NCI-H1092 (cell line): ENCODE results near the gene ZNF154.
"Not testable (repeated sequence)": the region's sequence is repeated elsewhere in the genome, so short reads cannot be mapped to it uniquely, and the experiment has no call there.

ENCODE experiments used
- DNase-seq: peaks from one replicate; lab custom pipeline; 2025; lab: John Stamatoyannopoulos, UW

ZNF154 gene

DNA sequence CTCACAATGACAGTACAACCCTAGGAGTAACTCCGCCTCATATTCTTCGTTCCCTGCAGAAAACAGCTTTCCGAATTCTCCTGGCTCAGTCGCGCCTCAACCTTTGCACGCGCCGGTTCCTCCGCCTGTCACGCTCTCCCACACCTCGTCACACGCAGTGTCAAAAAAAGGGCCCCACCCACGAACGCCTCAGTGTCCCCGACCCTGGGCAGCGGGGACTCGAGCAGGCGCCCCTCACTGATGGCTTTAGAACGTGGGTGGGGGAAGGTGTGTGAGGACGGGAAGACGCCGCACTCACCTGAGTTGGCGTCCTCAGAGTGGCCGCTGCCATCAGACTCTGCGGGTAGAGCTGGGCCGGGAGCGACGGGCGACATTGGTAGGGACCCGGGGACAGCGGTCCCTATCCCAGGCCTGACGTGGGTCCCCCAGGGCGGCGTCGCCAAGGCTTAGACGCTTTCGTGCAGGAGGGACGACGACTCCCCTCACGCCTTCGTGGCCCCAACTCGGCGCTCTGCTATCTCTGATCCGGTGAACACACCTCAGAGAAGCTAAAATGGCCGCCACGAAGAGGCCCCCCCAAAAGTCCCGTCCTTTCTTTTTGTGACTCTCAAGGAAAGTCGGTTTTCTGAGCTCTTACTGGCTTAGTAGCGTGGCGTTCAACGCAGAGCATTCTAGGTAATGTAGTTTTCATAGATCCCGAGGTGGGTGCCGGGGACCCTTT, at the start of gene ZNF154:
ZNF154 (minus strand) TSS at position 564 of the 721 bp plus-strand sequence; CDS start at position 331, 233 bp downstream.
- no peak for DNase-seq

DNA sequence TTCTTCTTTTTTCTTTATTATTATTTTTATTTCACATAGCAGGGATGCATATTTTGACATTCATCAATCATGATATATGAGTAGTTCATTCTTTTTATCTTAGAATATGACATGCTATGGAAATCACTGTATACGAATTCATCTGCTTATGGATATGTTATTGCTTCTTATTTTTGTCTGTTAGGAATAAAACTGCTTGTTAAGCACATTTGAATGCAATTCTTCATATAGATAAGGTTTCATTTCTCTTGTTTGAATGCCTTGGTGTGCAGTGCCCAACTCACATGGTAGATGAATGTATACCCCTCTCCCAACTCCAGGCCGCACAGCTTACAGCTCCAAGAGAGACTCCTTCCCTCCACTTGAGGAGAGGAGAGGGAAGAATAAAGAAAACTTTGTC, 48.9 kb upstream of the ZNF154 start:
- no peak for DNase-seq

DNA sequence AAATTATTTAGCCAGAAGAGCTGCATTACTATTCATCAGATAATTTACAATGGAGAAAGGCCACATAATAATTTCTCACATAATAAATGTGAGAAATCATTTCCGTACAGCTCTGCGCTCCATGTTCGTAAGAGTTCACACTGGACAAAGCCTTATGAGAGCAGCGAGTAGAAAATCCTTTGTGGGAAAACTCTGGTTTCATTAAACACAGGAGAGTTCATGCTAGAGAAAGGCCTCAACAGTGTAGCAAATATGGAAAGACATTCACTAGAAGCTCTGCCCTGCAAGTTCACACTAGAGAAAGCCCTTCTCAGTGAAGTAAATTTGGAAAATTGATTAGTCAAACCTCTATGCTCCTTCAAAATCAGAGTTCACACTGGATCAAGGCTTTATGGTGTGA, 46.0 kb upstream of the ZNF154 start:
- DNase-seq = no peak

DNA sequence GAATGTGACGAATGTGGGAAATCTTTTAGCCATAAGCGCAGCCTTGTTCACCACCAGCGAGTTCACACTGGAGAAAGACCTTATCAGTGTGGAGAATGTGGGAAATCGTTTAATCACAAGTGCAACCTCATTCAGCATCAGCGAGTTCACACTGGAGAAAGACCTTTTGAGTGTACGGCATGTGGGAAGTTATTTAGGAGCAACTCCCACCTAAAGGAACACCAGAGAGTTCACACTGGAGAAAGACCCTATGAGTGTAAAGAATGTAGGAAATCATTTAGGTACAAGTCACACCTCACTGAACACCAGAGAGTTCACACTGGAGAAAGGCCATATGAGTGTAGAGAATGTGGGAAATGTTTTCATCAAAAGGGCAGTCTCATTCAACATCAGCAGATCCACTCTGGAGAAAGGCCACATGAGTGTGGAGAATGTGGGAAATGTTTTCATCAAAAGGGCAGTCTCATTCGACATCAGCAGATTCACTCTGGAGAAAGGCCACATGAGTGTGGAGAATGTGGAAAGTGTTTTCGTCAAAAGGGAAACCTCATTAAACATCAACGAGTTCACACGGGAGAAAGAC, 45.2 kb upstream of the ZNF154 start:
- DNase-seq = no peak

DNA sequence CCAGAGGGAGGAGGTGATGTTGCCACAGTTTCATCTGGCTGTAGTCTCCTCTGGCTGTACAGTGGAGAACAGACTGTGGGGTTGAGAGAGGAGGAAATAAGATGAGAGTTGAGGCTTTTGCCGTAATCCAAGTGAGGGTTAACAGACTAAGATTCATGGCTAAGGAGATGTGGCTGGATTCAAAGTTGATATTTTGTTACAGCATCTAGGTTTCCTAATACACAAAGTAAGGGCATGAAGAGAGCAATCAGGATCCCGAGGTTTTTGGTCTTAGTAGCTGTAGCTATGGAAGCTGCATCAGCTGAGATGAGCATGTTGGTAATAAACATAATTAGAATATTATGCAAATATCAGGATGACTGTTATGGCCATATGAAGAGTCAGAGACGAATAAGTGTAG, 39.0 kb upstream of the ZNF154 start:
- no peak for DNase-seq

DNA sequence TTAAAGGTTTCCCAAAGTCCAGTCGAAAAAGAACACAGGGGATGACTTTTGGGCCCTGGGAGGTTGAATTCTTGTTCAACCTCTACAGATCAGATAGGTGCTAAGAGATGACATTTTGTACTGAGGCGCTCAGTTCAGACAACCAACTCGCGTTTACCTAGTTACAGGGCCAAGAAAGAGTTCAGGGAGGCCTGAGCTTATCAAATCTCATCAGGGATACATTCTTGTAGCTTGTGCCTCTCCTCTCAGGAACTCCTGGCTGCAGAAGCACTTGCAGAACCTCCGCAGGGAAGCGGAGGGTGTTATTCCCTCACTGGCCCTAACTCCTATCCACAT, 38.4 kb upstream of the ZNF154 start:
- DNase-seq = no peak

DNA sequence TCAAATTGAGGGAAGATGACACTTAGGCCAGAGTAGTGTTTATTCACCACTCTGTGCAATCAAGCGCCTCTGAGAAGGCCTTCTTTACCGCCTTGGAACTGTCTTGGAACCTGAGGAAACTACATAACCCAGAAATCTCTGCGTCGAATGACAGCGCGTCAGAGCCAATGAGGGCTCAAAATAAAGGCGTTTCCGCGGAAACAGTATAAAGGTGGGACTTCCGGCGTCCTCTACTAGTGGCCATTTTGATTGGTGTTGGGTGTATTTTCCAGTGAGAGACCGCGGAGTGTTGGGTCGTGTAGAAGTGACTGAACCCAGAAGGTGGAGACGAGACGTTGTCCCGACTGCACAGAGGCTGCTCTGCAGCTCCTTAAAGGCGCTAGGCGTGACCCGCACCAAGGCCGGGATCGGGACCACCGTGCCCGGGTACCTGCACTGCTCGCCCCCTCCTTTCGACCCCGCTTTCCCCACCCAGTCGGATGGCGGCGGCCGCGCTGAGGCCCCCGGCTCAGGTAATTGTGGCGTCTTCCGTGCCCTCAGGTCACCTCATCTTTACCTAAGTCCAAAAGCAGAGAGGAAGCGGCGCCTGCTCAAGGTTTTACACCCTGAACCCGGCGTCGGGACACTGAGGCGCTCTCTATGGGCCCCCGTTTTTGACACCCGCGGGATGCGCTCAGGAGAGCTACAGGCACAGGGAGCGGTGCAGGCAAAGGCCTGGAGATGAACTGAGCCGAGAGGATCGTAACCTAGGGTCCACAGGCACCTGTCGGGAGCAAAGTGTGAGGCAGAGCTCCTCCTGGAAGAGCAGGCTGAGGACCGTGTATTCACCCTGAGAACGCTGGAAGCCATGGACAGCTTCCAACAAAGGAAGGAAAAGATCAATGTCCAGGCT, 37.8 kb upstream of the ZNF154 start, which contains the start of gene ZNF776:
ZNF776 (plus strand) TSS at position 236 of the 892 bp plus-strand sequence; CDS start at position 480, 244 bp downstream.
- peak; percentile 74 for DNase-seq

DNA sequence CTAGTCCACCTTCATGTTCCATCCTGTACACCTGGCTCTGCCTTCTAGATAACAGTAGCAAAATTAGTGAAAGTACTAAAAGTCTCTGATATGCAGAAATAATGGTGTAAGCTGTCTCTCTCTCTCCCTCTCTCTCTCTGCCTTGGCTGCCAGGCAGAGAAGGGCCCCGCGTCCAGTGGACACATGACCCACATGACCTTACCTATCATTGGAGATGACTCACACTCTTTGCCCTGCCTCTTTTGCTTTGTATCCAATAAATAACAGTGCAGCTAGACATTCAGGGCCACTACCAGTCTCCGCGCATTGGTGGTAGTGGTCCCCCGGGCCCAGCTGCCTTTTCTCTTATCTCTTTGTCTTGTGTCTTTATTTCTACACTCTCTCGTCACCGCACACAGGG, 29.8 kb upstream of the ZNF154 start:
- DNase-seq = not testable (repeated sequence)

DNA sequence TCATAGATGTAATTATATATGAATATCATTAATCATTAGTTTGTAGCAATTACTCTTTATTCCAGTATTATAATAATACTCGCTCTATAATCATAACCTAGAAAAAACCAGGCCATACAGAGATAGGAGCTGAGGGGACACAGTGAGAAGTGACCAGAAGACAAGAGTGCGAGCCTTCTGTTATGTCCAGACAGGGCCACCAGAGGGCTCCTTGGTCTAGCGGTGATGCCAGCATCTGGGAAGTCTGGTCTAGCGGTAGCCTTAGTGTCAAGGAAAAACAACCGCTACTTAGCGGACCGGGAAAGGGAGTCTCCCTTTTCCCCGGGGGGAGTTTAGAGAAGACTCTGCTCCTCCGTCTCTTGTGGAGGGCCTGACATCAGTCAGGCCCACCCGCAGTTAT, 29.3 kb upstream of the ZNF154 start:
- not testable (repeated sequence) for DNase-seq

DNA sequence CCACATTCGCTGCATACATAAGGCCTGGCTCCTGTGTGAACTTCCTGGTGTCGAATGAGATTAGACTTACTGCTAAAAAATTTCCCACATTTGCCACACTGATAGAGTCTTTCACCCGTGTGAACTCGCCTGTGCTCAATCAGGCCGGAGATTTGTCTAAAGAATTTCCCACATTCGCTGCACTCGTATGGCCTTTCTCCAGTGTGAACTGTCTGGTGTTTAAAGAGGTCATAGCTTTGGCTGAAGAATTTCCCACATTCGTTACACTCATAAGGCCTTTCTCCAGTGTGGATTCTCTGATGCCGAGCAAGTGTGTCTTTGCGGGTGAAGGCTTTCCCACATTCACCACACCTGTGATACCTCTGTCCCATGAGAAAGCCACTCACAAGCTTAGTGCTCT, 11.9 kb upstream of the ZNF154 start:
- no peak for DNase-seq

DNA sequence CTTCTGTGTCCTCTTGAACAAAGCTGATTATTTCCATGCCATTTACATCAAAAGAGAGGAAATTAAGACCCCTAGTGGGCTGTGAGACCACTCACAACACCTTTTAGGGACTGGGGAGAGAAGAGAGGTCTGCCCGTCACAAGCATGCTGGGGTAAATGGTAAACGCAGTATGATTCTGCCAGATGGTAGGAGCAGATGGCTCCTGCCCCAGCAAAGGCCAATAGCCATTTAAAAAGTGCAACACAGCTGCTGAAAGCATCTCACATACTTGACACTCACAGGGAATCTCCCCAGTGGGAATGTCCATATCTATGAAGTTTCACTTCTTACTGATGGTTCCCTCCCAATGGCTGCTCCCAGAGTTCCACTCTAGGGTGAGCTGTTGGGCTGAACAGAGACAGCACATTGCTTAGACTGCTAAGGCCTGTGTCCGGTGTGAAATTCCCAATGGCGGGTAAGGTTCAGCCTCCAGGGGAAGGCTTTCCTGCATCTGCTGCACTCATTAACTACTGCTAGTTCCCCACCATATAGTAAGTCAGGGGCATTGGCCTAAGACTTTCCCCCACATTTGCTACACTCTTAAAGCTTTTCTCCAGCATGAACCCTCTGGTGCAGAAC, 11.0 kb upstream of the ZNF154 start:
- no peak for DNase-seq

DNA sequence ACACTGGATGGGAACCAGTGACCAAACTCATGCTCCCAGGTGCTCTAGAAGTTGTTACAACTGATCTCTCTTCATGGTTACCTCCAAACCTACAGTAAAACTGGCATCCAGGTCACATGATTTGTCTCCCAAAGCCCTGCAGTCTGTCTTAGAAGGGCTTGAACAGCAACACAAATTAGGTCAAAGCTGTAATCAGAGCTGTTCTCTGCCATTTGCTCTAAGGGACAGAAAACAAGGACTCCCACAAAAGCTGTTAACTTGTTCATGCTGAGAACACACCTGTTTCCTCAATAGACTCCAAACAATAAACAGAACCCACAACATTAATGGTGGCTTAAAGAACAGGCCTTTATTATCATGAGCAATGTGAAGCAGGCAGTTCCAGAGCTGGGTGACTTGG, 10.4 kb upstream of the ZNF154 start:
- DNase-seq = no peak

DNA sequence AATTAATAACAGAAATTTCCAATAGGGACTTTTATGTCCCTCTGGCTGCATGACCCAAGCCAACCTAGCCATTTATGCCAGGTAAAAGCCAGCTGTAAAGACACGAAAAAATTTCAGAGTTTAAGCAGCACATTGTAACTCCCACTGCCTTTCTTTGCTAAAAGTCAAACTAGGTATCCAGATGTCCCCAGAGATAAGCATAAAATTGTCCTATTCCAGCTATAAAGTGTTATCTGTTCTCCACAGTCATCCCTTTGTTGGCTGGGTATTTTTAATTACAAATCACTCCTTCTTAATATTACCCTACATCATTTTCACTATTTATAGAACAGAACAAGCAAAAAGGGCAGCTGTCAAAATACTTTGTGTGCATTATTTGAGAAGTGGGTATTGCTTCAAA, 3.2 kb upstream of the ZNF154 start:
- DNase-seq = no peak

DNA sequence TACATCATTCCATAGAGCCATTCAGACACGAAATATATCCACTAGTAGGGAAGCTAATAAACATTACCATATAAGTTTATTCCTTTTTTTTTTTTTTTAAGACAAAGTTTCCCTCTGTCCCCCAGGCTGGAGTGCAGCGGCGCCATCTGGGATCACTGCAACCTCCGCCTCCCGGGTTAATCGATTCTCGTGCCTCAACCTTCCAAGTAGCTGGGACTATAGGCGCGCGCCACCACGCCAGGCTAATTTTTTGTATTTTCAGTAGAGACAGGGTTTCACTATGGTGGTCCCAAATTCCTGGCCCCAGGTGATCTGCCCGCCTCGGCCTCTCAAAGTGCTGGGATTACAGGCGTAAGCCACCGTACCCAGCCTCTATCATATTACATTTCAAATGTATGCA, 612 bp upstream of the ZNF154 start:
- DNase-seq = no peak

DNA sequence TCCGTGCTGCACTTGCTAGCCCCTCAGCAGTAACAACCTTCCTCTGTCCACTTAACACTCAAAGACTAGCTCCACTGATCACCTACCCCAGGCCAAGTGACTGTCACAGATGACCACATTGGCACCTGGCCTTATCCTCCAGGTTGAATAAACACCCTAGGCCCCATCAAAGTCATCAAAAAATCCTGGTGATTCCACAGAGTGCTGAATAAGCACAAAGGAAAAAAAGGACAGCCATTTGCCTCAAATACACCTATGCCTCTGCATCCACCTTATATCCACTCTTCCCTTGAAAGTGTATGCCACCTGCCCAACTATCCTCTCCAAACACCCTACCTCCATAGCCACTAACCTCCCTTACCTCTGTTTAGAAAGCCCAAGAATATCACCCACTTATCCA, 2.7 kb downstream of the ZNF154 start:
- no peak for DNase-seq

DNA sequence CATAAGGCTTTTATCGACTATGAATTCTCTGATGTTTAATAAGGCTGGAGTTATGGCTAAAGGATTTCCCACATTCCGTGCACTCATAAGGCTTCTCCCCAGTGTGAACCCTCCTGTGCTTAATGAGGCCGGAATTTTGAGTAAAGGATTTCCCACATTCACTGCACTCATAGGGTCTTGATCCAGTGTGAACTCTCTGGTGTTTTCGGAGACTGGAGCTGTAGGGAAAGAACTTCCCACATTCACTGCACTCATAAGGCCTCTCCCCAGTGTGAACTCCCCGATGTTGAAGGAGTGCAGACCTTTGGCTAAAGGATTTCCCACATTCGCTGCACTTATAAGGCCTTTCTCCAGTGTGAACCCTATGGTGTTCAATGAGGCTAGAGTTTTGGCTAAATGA, 7.4 kb downstream of the ZNF154 start:
- DNase-seq = no peak

DNA sequence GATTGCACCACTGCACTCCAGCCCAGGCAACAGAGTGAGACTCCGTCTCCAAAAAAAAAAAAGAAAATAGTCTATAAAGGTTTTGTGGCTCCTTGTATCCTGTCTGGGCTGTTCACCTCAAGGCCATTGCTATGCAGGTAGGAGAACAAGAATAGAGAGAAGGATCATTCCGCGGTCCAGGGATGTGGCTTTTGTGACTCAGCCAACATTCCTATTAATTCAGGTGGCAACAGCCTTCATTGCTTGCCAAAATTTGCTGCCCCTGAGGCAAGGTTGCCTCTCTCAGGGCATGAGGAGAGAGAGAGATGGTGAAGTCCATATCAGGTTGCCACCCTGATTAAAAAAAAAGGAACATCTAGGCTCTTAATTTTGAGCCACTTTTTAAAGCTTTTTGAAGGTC, 19.3 kb downstream of the ZNF154 start:
- no peak for DNase-seq

DNA sequence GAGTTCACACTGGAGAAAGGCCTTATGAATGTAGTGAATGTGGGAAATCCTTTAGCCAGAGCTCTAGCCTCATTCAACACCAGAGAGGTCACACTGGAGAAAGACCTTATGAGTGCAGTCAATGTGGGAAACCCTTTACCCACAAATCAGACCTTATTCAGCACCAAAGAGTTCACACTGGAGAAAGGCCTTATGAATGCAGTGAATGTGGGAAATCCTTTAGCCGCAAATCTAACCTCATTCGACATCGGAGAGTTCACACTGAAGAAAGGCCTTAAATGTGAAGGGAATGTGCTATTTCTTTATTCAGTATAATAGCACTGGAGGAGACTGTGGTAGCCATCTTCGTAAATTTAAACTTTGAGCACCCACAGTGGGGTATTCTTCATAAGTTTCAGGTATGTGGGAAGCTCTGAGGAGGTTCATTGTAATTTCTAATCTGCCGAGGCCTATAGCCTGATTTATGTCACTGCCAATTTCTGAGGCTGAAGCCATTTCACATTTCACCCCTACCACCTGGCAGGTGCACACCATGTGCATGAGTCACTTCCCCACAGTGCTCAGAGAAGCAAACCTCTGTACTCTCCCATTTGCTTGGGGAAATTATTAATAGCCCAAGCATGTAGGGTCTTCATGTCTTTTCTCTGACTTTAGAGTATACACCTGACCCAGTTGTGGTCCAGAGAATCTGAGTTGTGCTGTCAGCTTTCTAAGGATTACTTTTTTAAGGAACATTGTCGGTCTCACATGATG, 20.8 kb downstream of the ZNF154 start:
- DNase-seq = no peak

DNA sequence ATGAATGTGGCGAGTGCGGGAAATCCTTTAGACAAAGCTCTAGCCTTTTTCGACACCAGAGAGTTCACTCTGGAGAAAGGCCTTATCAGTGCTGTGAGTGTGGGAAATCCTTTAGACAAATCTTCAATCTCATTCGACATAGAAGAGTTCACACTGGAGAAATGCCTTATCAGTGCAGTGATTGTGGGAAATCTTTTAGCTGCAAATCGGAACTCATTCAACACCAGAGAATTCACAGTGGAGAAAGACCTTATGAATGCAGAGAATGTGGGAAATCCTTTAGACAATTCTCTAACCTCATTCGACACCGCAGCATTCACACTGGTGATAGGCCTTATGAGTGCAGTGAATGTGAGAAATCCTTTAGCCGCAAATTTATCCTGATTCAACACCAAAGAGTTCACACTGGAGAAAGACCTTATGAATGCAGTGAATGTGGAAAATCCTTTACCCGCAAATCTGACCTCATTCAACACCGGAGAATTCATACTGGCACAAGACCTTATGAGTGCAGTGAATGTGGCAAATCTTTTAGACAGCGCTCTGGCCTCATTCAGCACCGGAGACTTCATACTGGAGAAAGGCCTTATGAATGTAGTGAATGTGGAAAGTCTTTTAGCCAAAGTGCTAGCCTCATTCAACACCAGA, 21.5 kb downstream of the ZNF154 start:
- no peak for DNase-seq

DNA sequence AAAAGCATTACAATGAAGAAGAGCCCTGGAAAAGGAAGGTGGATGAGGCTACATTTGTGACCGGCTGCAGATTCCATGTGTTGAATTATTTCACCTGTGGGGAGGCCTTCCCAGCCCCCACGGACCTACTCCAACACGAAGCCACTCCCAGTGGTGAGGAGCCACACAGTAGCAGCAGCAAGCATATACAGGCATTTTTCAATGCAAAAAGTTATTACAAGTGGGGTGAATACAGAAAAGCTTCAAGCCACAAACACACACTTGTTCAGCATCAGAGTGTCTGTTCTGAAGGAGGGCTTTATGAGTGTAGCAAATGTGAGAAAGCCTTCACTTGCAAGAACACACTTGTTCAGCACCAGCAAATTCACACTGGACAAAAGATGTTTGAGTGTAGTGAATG, 22.3 kb downstream of the ZNF154 start:
- no peak for DNase-seq

DNA sequence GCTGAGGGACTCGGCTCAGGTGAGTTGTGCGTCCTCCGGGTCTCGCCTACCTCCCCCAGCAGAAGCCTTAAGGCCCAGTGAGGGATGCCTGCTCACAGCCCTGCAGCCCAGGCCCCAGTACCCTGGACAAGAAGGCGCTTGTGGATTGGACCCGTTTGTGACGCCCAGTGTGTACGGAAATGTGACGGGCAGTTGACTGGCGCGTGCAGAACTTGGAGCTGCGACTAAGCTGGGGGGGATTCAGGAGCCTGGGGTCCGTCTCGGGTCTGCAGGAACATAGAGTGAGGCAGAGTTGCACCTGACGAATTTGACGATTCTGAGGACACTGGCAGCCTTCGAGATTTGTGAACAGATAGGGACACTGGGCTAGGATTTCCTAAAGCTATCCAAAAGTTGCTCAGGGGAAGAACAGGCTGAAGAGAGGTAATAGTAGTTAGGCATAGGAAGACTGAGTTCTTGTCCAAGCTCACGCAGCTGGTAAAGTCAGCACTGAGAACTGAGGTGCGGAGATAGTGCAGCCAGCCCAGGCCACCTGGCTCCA, 26.7 kb downstream of the ZNF154 start:
- no peak for DNase-seq
